HL-60 (cell line): Measurements from ENCODE around the gene RTN4.

Source experiments
- CTCF ChIP-seq: IDR thresholded peaks from one replicate; pipeline ENCODE4 v1.5.1; 2011; ENCODE audit warnings: low read length, control low read depth, inconsistent platforms; ENCODE audit not compliant: insufficient read depth
- POLR2AphosphoS5 ChIP-seq: IDR thresholded peaks from 2 replicates; pipeline ENCODE4 v1.6.1; 2012; ENCODE audit warnings: low read depth
- REST ChIP-seq: IDR thresholded peaks from 2 replicates; pipeline ENCODE4 v1.6.1; 2012; ENCODE audit warnings: low read depth; ENCODE audit not compliant: insufficient replicate concordance

GRCh38 chr2:55025627-55026026 lies 24.6 kb downstream of the RTN4 start:
- TF ChIP-seq CTCF = no peak
- TF ChIP-seq REST = no peak
- no peak for TF ChIP-seq POLR2AphosphoS5
